Vagina (tissue), 2 donors: ENCODE results near the gene UTS2R.

Experiments
- POLR2A ChIP-seq, 2 donors: fragments of 450-650 bp; IDR thresholded peaks; one replicate each; pipeline ENCODE4 v1.6.1; 2017; ENCODE audit warnings: antibody characterized with exemption in 2 of 2, mild to moderate bottlenecking in 2 of 2, moderate library complexity in 2 of 2
- POLR2AphosphoS5 ChIP-seq, 2 donors: sonication (generic); formaldehyde crosslinking; IDR thresholded peaks; one replicate each; pipeline ENCODE4 v1.9.0; 2017; ENCODE audit warnings: antibody characterized with exemption in 2 of 2, mild to moderate bottlenecking in 2 of 2, low read depth in 1 of 2; ENCODE audit not compliant: insufficient read depth in 1 of 2
- TF ChIP-seq, protein P1 (sequence below), 3 experiments: fragments of 450-650 bp in 2 of 3; fragments of 200-600 bp in 1 of 3; sonication (generic) in 1 of 3; IDR thresholded peaks; one replicate each; pipeline ENCODE4 v1.5.1; 2017 to 2019; ENCODE audit warnings: antibody characterized with exemption in 3 of 3, mild to moderate bottlenecking in 2 of 3, moderate library complexity in 2 of 3

DNA sequence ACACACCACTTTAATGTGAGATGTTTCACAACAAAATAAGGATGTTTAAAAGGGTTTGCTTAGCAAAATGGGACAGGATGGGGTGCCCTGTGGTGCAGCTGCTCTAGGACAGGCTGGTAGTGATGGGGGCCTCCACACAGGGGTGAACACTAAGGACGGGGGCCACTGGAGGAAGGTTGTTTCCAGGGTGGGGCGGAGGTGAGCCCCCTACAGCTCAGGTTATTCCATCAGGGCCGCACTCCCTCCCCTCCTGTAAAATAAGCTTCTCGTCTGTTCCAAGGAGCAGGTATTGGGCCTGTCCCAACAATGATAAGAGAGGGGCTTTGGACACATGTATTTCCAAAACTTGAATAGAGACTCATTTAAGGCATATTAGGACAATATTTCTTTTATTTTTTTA, 44.7 kb downstream of the UTS2R start:
- TF ChIP-seq, protein P1, sequence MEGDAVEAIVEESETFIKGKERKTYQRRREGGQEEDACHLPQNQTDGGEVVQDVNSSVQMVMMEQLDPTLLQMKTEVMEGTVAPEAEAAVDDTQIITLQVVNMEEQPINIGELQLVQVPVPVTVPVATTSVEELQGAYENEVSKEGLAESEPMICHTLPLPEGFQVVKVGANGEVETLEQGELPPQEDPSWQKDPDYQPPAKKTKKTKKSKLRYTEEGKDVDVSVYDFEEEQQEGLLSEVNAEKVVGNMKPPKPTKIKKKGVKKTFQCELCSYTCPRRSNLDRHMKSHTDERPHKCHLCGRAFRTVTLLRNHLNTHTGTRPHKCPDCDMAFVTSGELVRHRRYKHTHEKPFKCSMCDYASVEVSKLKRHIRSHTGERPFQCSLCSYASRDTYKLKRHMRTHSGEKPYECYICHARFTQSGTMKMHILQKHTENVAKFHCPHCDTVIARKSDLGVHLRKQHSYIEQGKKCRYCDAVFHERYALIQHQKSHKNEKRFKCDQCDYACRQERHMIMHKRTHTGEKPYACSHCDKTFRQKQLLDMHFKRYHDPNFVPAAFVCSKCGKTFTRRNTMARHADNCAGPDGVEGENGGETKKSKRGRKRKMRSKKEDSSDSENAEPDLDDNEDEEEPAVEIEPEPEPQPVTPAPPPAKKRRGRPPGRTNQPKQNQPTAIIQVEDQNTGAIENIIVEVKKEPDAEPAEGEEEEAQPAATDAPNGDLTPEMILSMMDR (IDR thresholded peaks at IDR 0.05): no peak
- TF ChIP-seq POLR2A (IDR thresholded peaks at IDR 0.05): no peak
- TF ChIP-seq POLR2AphosphoS5 (IDR thresholded peaks at IDR 0.05; ENCODE audit: insufficient read depth in 1 of 2, low read depth in 1 of 2): no peak
